HL-60 (cell line): ENCODE results near the gene ADRA2C.

Experiments used
- DNase-seq, 2 experiments: peaks; one replicate each; pipeline ENCODE4 v3.0.0-alpha.2; 2010 to 2020; ENCODE audit warnings: low read depth in 1 of 2, low spot score in 1 of 2
- H3K27ac ChIP-seq: fragments of 250-450 bp; sonication (Bioruptor Pico); replicated peaks from 2 replicates; pipeline ENCODE4 v1.5.1; 2020; ENCODE audit warnings: mild to moderate bottlenecking, moderate library complexity
- H3K27me3 ChIP-seq: fragments of 250-450 bp; sonication (Bioruptor Pico); 2 replicates; pipeline ENCODE4 v1.5.1; 2021; ENCODE audit warnings: mild to moderate bottlenecking, moderate library complexity; ENCODE audit not compliant: insufficient read depth, poor library complexity, severe bottlenecking
- H3K4me3 ChIP-seq: replicated peaks from 2 replicates; pipeline ENCODE4 v1.5.1; 2011; ENCODE audit warnings: mild to moderate bottlenecking, control low read depth, low read length; ENCODE audit not compliant: insufficient read depth
- GABPA ChIP-seq: IDR thresholded peaks from 2 replicates; pipeline ENCODE4 v1.6.1; 2012; ENCODE audit warnings: low read depth
- POLR2AphosphoS5 ChIP-seq: IDR thresholded peaks from 2 replicates; pipeline ENCODE4 v1.6.1; 2012; ENCODE audit warnings: low read depth
- REST ChIP-seq: IDR thresholded peaks from 2 replicates; pipeline ENCODE4 v1.6.1; 2012; ENCODE audit warnings: low read depth; ENCODE audit not compliant: insufficient replicate concordance
- SPI1 ChIP-seq: IDR thresholded peaks from 2 replicates; pipeline ENCODE4 v1.6.1; 2012; ENCODE audit warnings: low read depth, mild to moderate bottlenecking, borderline replicate concordance
- TF ChIP-seq, protein P1 (sequence below): IDR thresholded peaks from one replicate; pipeline ENCODE4 v1.5.1; 2011; ENCODE audit warnings: low read length, control low read depth, inconsistent platforms; ENCODE audit not compliant: insufficient read depth

ADRA2C gene

GRCh38 chr4:3773552-3774001 lies 7.4 kb downstream of the ADRA2C start:
- no peak for DNase-seq
- Histone ChIP-seq H3K27me3 (peaks cover 7% of the 10 kb centered on the region), H3K4me3 (no peak overlapping the region), H3K27ac (no peak overlapping the region)
- TF ChIP-seq GABPA = no peak

GRCh38 chr4:3774253-3774883 lies 8.2 kb downstream of the ADRA2C start:
- peaks cover 7% of the 10 kb centered on the region for H3K27me3 ChIP-seq
- no peak overlapping the region for H3K4me3 ChIP-seq
- TF ChIP-seq, protein P1, sequence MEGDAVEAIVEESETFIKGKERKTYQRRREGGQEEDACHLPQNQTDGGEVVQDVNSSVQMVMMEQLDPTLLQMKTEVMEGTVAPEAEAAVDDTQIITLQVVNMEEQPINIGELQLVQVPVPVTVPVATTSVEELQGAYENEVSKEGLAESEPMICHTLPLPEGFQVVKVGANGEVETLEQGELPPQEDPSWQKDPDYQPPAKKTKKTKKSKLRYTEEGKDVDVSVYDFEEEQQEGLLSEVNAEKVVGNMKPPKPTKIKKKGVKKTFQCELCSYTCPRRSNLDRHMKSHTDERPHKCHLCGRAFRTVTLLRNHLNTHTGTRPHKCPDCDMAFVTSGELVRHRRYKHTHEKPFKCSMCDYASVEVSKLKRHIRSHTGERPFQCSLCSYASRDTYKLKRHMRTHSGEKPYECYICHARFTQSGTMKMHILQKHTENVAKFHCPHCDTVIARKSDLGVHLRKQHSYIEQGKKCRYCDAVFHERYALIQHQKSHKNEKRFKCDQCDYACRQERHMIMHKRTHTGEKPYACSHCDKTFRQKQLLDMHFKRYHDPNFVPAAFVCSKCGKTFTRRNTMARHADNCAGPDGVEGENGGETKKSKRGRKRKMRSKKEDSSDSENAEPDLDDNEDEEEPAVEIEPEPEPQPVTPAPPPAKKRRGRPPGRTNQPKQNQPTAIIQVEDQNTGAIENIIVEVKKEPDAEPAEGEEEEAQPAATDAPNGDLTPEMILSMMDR = no peak
- no peak for TF ChIP-seq SPI1
- H3K27ac ChIP-seq = no peak overlapping the region
- DNase-seq = no peak

- H3K27ac ChIP-seq = no peak overlapping the region
- no peak overlapping the region for H3K4me3 ChIP-seq
- H3K27me3 ChIP-seq = peaks cover 7% of the 10 kb centered on the region
- DNase-seq = no peak
- TF ChIP-seq, protein P1 = no peak
- TF ChIP-seq REST (no peak), GABPA (no peak), SPI1 (no peak), POLR2AphosphoS5 (no peak)
Measured at GRCh38 chr4:3775005-3775404, 8.8 kb downstream of the ADRA2C start.

- no peak for DNase-seq
- H3K4me3 ChIP-seq = no peak overlapping the region
- H3K27me3 ChIP-seq = peaks cover 2% of the 10 kb centered on the region
- H3K27ac ChIP-seq = no peak overlapping the region
- TF ChIP-seq POLR2AphosphoS5 = no peak
Measured at GRCh38 chr4:3775576-3775975, 9.4 kb downstream of the ADRA2C start.

DNA sequence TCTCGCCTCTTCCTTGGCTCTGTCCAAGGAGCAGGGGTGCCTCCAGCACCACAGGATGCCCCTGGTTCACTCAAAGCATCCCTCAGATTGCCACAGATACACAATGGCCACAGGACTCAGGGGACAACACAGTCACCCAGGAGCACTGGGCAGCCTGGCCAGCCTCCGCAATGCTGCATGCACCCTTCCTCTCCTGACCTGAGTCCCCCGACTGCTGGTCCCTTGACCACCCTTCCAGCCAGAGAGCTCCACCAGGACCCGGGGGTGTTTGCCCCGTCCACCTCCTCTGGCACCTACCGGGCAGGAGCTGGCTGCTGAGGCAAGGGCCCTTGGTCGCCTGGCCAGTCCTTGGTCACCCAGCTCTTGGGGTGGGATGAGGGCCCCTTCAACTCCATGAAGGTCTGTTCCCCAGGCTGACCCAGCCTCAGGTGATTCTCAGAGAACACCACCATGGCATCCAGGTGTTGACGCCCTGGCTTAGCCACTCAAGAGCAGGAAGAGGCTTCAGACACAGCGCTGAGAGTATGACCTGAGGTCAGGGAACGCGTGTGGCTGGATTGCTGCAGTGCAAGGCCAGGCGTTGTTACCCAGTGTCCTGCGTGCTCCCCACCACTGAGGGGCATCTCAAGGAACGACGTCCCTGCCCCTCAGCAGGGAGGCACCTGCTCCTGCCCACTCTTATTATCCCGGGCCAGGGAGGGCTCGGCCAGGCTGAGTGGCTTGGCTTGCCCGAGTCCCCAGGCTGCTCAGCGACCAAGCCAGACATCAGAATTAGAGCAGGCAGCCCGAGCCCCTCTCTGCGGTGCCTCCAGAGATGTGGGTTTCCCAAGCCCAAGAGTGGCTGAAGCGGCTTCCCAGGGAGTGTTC lies 10.2 kb downstream of the ADRA2C start:
- TF ChIP-seq SPI1 = no peak
- TF ChIP-seq POLR2AphosphoS5 = no peak
- TF ChIP-seq GABPA = no peak
- TF ChIP-seq, protein P1 = no peak
- TF ChIP-seq REST = no peak
- Histone ChIP-seq H3K27me3 (peaks cover under 1% of the 10 kb centered on the region), H3K27ac (no peak overlapping the region), H3K4me3 (no peak overlapping the region)
- no peak for DNase-seq
